ENCODE results near the gene ZFHX2. TPM values are rescaled to one million over a fixed set of nuclear protein-coding genes. Genes with fewer than 3 reads are reported as not detected.

The ZFHX2 gene
- total RNA-seq, 1 experiment from 2014 or later = 19.4 TPM

DNA sequence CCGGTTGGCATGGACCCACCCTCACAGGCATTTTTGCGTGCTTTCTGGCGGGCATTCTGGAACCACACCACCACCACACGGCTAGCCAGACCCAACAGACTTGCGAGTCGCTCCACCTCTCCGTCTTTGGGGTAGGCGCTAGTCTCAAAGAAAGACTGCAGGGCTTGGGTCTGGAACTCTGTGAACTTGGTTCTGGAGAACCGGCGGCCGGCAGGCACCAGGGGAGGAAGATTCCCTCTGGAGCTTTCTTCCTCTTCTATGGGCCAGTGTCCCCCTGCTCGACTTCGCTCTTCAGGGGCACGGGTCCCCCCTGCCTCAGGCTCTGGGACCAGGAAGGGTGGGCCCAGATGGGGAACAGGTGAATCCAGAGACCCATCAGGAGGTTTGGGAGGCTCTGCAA, 26.6 kb downstream of the ZFHX2 start:
- Histone ChIP-seq H2AK5ac (ENCODE audit: insufficient read length, low read length) (no peak overlapping the region), H4K8ac (replicated peaks; ENCODE audit: insufficient read length, low read depth, low read length) (no peak overlapping the region), H3K79me2 (ENCODE audit: insufficient read depth, low read length) (no peaks in the 10 kb centered on the region), H3K23ac (ENCODE audit: insufficient read length, low read depth, low read length) (no peak overlapping the region), H3T11ph (ENCODE audit: low read length) (no peak overlapping the region), H2AFZ (ENCODE audit: low read length) (no peak overlapping the region), H2BK20ac (ENCODE audit: low read depth, low read length, poor library complexity, severe bottlenecking) (no peak overlapping the region), H4K5ac (ENCODE audit: insufficient read length, low read depth, low read length) (no peak overlapping the region), H3K9me3 (ENCODE audit: control insufficient read depth, low read depth, low read length) (no peaks in the 10 kb centered on the region), H3K14ac (ENCODE audit: insufficient read depth, low read length) (no peak overlapping the region), H3K9ac (ENCODE audit: extremely low read depth, insufficient read length, low read length) (no peak overlapping the region), H3K18ac (ENCODE audit: insufficient read length, low read depth, low read length) (no peak overlapping the region), H2BK120ac (ENCODE audit: low read depth, low read length, poor library complexity, severe bottlenecking) (no peak overlapping the region), H3K27ac (ENCODE audit: insufficient read length, low read depth, low read length) (no peak overlapping the region), H2BK15ac (ENCODE audit: low read depth, low read length) (no peak overlapping the region), H4K91ac (ENCODE audit: insufficient read length, low read depth, low read length) (no peak overlapping the region), H2BK12ac (ENCODE audit: insufficient read length, low read depth, low read length) (no peak overlapping the region), H3K79me1 (ENCODE audit: insufficient read depth, low read depth, low read length, poor library complexity, severe bottlenecking) (no peaks in the 10 kb centered on the region), H3K4me2 (ENCODE audit: insufficient read depth, insufficient read length, low read length) (no peak overlapping the region), H3K56ac (ENCODE audit: insufficient read length, low read depth, low read length) (no peak overlapping the region), H3K4me1 (ENCODE audit: insufficient read depth, low read length) (peaks cover 1% of the 10 kb centered on the region; the same call in 1 of the 2 replicates), H3K23me2 (ENCODE audit: insufficient read length, low read depth, low read length, poor library complexity, severe bottlenecking) (no peaks in the 10 kb centered on the region), H2BK5ac (ENCODE audit: insufficient read length, low read length) (no peak overlapping the region), H3K27me3 (ENCODE audit: insufficient read depth, low read length) (no peaks in the 10 kb centered on the region), H4K20me1 (ENCODE audit: control insufficient read depth, insufficient read depth, insufficient read length) (no peaks in the 10 kb centered on the region), H3K4ac (ENCODE audit: low read depth, low read length) (no peak overlapping the region)
- Mint-ChIP-seq H3K9me3 (no peaks in the 10 kb centered on the region), H3K36me3 (ENCODE audit: insufficient read depth in 1 of 3, low read depth in 3 of 3) (peaks cover 56 to 65% (median 59%) of the 10 kb centered on the region in 3 experiments), H3K27me3 (ENCODE audit: low read depth) (no peaks in the 10 kb centered on the region; the same call in 1 of the 2 replicates), H3K27ac (no peak overlapping the region; a peak in 1 of 7 replicates), H3K4me1 (peaks cover 40 to 52% of the 10 kb centered on the region in 2 experiments), H3K4me3 (no peak overlapping the region)
- TF ChIP-seq, protein P1, sequence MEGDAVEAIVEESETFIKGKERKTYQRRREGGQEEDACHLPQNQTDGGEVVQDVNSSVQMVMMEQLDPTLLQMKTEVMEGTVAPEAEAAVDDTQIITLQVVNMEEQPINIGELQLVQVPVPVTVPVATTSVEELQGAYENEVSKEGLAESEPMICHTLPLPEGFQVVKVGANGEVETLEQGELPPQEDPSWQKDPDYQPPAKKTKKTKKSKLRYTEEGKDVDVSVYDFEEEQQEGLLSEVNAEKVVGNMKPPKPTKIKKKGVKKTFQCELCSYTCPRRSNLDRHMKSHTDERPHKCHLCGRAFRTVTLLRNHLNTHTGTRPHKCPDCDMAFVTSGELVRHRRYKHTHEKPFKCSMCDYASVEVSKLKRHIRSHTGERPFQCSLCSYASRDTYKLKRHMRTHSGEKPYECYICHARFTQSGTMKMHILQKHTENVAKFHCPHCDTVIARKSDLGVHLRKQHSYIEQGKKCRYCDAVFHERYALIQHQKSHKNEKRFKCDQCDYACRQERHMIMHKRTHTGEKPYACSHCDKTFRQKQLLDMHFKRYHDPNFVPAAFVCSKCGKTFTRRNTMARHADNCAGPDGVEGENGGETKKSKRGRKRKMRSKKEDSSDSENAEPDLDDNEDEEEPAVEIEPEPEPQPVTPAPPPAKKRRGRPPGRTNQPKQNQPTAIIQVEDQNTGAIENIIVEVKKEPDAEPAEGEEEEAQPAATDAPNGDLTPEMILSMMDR (conservative IDR thresholded peaks at IDR 0.05) = no peak
- no peak for DNase-seq
- WGBS (ENCODE audit: extremely low coverage, insufficient read length, low lambda C conversion rate) = no CpG with 5 or more reads among the region's 14 CpGs

Data from H9 (cell line).